ENCODE measurements around the gene YPEL2. TPM values are rescaled to one million over a fixed set of nuclear protein-coding genes. Genes with fewer than 3 reads are reported as not detected.

The YPEL2 gene
- polyA plus RNA-seq, 1 of the 3 experiments (the other 2 are of a cell fraction), result 3.2 TPM

- TF ChIP-seq ZBTB33 (IDR thresholded peaks at IDR 0.05; ENCODE audit: borderline replicate concordance, low read depth) (no peak), POLR2AphosphoS5 (IDR thresholded peaks at IDR 0.05; ENCODE audit: low read depth, low read length) (no peak), IRF3 (IDR thresholded peaks at IDR 0.05; ENCODE audit: low read depth, low read length) (no peak), FOSL2 (IDR thresholded peaks at IDR 0.05; ENCODE audit: borderline replicate concordance, low read depth) (no peak), EZH2phosphoT487 (IDR thresholded peaks at IDR 0.05; ENCODE audit: borderline replicate concordance, low read depth) (no peak), MAX (IDR thresholded peaks at IDR 0.05; ENCODE audit: low read depth) (no peak), FOXJ3 (CRISPR knock-in tag; IDR thresholded peaks at IDR 0.05) (no peak)
Measured at GRCh38 chr17:59304811-59305210, 26.6 kb upstream of the YPEL2 start (continued).

GRCh38 chr17:59310263-59310920 is 21.1 kb upstream of the YPEL2 start:
- TF ChIP-seq REST (IDR thresholded peaks at IDR 0.05; ENCODE audit: low read depth, low read length), result no peak
- TF ChIP-seq GABPA (IDR thresholded peaks at IDR 0.05; ENCODE audit: low read depth), result no peak
- TF ChIP-seq YY1 (IDR thresholded peaks at IDR 0.05; ENCODE audit: low read depth), result no peak
- TF ChIP-seq TAF1 (IDR thresholded peaks at IDR 0.05; ENCODE audit: borderline replicate concordance, low read depth, low read length), result no peak
- no peak for TF ChIP-seq FOXJ3 (CRISPR knock-in tag; IDR thresholded peaks at IDR 0.05)
- TF ChIP-seq POLR2AphosphoS5 (IDR thresholded peaks at IDR 0.05; ENCODE audit: low read depth, low read length), result no peak
- TF ChIP-seq USF1 (IDR thresholded peaks at IDR 0.05; ENCODE audit: borderline replicate concordance, low read depth), result no peak
- no peak for TF ChIP-seq FOXM1 (IDR thresholded peaks at IDR 0.05; ENCODE audit: low read depth)
- TF ChIP-seq NRF1 (IDR thresholded peaks at IDR 0.05; ENCODE audit: low read depth, low read length), result no peak
- TF ChIP-seq RCOR1 (IDR thresholded peaks at IDR 0.05; ENCODE audit: low read length), result no peak
- TF ChIP-seq MXI1 (IDR thresholded peaks at IDR 0.05; ENCODE audit: low read depth, low read length), result no peak
- TF ChIP-seq RFX5 (IDR thresholded peaks at IDR 0.05; ENCODE audit: low read length), result no peak
- no peak for TF ChIP-seq TCF12 (IDR thresholded peaks at IDR 0.05)
- TF ChIP-seq NFIC (IDR thresholded peaks at IDR 0.05; ENCODE audit: borderline replicate concordance), result no peak
- no peak for TF ChIP-seq MAX (IDR thresholded peaks at IDR 0.05; ENCODE audit: low read depth)
- no peak for TF ChIP-seq FOSL2 (IDR thresholded peaks at IDR 0.05; ENCODE audit: borderline replicate concordance, low read depth)
- TF ChIP-seq GATA2 (CRISPR knock-in tag; IDR thresholded peaks at IDR 0.05), result no peak
- 65% methylated on average over 6 of the region's 6 CpGs for WGBS (ENCODE audit: low lambda C conversion rate)
- ChIA-PET POLR2A (no interaction called here), CTCF (interaction anchor here (0.5 to 13.5 kb wide), 44 partner anchors 8 to 549 kb away, joined by 3 to 385 read pairs (median 6); partner anchors contain the start of genes DHX40, GDPD1 and YPEL2)
- Histone ChIP-seq H3K79me2 (ENCODE audit: insufficient read depth) (no peaks in the 10 kb centered on the region), H3F3A (replicated peaks; ENCODE audit: insufficient read depth) (no peaks in the 10 kb centered on the region), H3K9me2 (no peaks in the 10 kb centered on the region), H3K4me2 (no peak overlapping the region), H4K20me1 (ENCODE audit: insufficient read depth) (no peaks in the 10 kb centered on the region), H3K36me3 (replicated peaks in 1 of 2; ENCODE audit: control insufficient read depth in 1 of 2, insufficient read depth in 2 of 2, low read length in 1 of 2) (no peaks in the 10 kb centered on the region), H3K4me1 (ENCODE audit: control insufficient read depth in 1 of 2, insufficient read depth in 2 of 2, low read depth in 1 of 2, low read length in 1 of 2) (no peaks in the 10 kb centered on the region), H3K4me3 (ENCODE audit: low read depth in 2 of 2, low read length in 1 of 2) (no peak overlapping the region), H3K27me3 (ENCODE audit: insufficient read depth) (no peaks in the 10 kb centered on the region), H2AFZ (ENCODE audit: low read depth) (no peak overlapping the region; the same call in 1 of the 2 replicates), H3K27ac (ENCODE audit: low read depth in 2 of 2, low read length in 1 of 2) (no peak overlapping the region), H3K9ac (no peak overlapping the region), H3K9me3 (no peaks in the 10 kb centered on the region)
- no peak for DNase-seq

All from SK-N-SH (cell line).